Right lung (tissue), 5 donors: ENCODE results near the gene GBP5. TPM values are rescaled to one million over a fixed set of nuclear protein-coding genes. Genes with fewer than 3 reads are reported as not detected.

Experiments used
- polyA plus RNA-seq, 5 donors: library from polyadenylated mRNA; unstranded; fragments of 120-200 nt; gene quantifications; one replicate each; pipeline versions ENCODE4 v1.2.1 to v1.2.3, GENCODE V29; 2013; ENCODE audit warnings: inconsistent platforms in 1 of 5, low replicate concordance in 1 of 5; ENCODE audit not compliant: insufficient read length in 5 of 5, insufficient read depth in 1 of 5

Gene GBP5
- polyA plus RNA-seq, 5 donors: 1.0 to 1.7 (median 1.4) TPM

Other genes starting within 250 kb of the GBP5 start
- 10 to 100 TPM in 4 of 5 donors, 1 to 10 TPM in 1; 9.3 to 16.0 (median 11.8) TPM for gene GBP3, start 250.0 kb downstream of the GBP5 start, polyA plus RNA-seq
- gene GBP1, start 207.7 kb downstream of the GBP5 start, polyA plus RNA-seq: 10 to 100 TPM; 27.6 to 55.7 (median 40.5) TPM
- gene GBP2, start 146.7 kb downstream of the GBP5 start, polyA plus RNA-seq: 1 to 10 TPM; 3.0 to 7.2 (median 4.8) TPM
- under 1 TPM in 4 of 5 donors, not detected in 1; 0.15 to 0.26 (median 0.23) TPM for gene GBP7, start 96.9 kb downstream of the GBP5 start, polyA plus RNA-seq
- 10 to 100 TPM; 13.6 to 23.9 (median 22.3) TPM for gene GBP4, start 73.9 kb downstream of the GBP5 start, polyA plus RNA-seq
- gene GBP6, start 91.2 kb upstream of the GBP5 start, polyA plus RNA-seq: 1 to 10 TPM in 1 of 5 donors, under 1 TPM in 4; 0.21 to 1.1 (median 0.60) TPM